Measurements from ENCODE around the gene COA5.
A peak's percentile ranks its signal among the peaks of the same experiment; 100 is the strongest.
"Not testable (repeated sequence)": the region's sequence is repeated elsewhere in the genome, so short reads cannot be mapped to it uniquely, and the experiment has no call there.

The COA5 gene

GRCh38 chr2:98605076-98605475, 3.2 kb downstream of the COA5 start:
- DNase-seq = no peak

- no peak for DNase-seq
Observed at GRCh38 chr2:98604547-98604946, 3.8 kb downstream of the COA5 start.

GRCh38 chr2:98601532-98602132, 6.7 kb downstream of the COA5 start:
- DNase-seq = peak; percentile 70

GRCh38 chr2:98598781-98599428, 9.4 kb downstream of the COA5 start:
- DNase-seq = no peak

- not testable (repeated sequence) for DNase-seq
Observed at GRCh38 chr2:98594665-98595064, 13.6 kb downstream of the COA5 start.

- DNase-seq = no peak
Observed at GRCh38 chr2:98592565-98592964, 15.7 kb downstream of the COA5 start.

GRCh38 chr2:98589489-98589888, 18.8 kb downstream of the COA5 start:
- DNase-seq = no peak

- DNase-seq = no peak
Observed at GRCh38 chr2:98588880-98589431, 19.4 kb downstream of the COA5 start.

GRCh38 chr2:98586551-98587140, 21.7 kb downstream of the COA5 start:
- no peak for DNase-seq

GRCh38 chr2:98585386-98585785, 22.9 kb downstream of the COA5 start:
- DNase-seq = no peak

GRCh38 chr2:98583816-98584618, 24.3 kb downstream of the COA5 start:
- no peak for DNase-seq

GRCh38 chr2:98583276-98583675, 25.0 kb downstream of the COA5 start:
- DNase-seq = no peak

GRCh38 chr2:98582523-98582922, 25.8 kb downstream of the COA5 start:
- DNase-seq = no peak

GRCh38 chr2:98580656-98581284, 27.5 kb downstream of the COA5 start:
- DNase-seq = no peak

- no peak for DNase-seq
Observed at GRCh38 chr2:98579926-98580325, 28.4 kb downstream of the COA5 start.

- no peak for DNase-seq
Observed at GRCh38 chr2:98578231-98578630, 30.1 kb downstream of the COA5 start.

GRCh38 chr2:98577313-98577712, 31.0 kb downstream of the COA5 start:
- DNase-seq = no peak

GRCh38 chr2:98576666-98577312, 31.5 kb downstream of the COA5 start:
- no peak for DNase-seq

- DNase-seq = no peak
Observed at GRCh38 chr2:98573426-98573825, 34.9 kb downstream of the COA5 start.

GRCh38 chr2:98572676-98573075, 35.6 kb downstream of the COA5 start:
- DNase-seq = no peak

- DNase-seq = no peak
Observed at GRCh38 chr2:98572211-98572610, 36.1 kb downstream of the COA5 start.

GRCh38 chr2:98571796-98572195, 36.5 kb downstream of the COA5 start:
- no peak for DNase-seq

Measured in NCI-H82 (cell line).